OCI-LY3 (cell line): ENCODE measurements around the gene WBP1.

Experiments
- H2AFZ ChIP-seq: fragments of 200-600, 300-600 bp; shearing (Covaris generic); 2 replicates; pipeline ENCODE4 v1.6.0; 2014; ENCODE audit warnings: antibody characterized with exemption, low read depth, low read length
- H3K27ac ChIP-seq: fragments of 200-600, 300-600 bp; sonication (generic); 2 replicates; pipeline ENCODE4 v1.5.1; 2014; ENCODE audit warnings: mild to moderate bottlenecking, low read length, moderate library complexity, mixed read lengths
- H3K27me3 ChIP-seq: fragments of 200-600, 300-600 bp; sonication (generic); 2 replicates; pipeline ENCODE4 v1.6.1; 2014; ENCODE audit warnings: low read depth, low read length, mixed read lengths
- H3K36me3 ChIP-seq: fragments of 200-600, 300-600 bp; sonication (generic); replicated peaks from 2 replicates; pipeline ENCODE3; 2014; ENCODE audit warnings: low read depth, low read length, mixed read lengths
- H3K4me1 ChIP-seq: fragments of 300-600, 200-600 bp; sonication (generic); 2 replicates; pipeline ENCODE4 v1.6.1; 2014; ENCODE audit warnings: low read length, mixed read lengths
- H3K4me2 ChIP-seq: fragments of 200-600, 300-600 bp; sonication (generic); 2 replicates; pipeline ENCODE4 v1.6.1; 2014; ENCODE audit warnings: low read length, mixed read lengths
- H3K4me3 ChIP-seq: fragments of 300-600, 200-600 bp; sonication (generic); 2 replicates; pipeline ENCODE4 v1.5.1; 2014; ENCODE audit warnings: antibody characterized with exemption, mild to moderate bottlenecking, low read length, moderate library complexity
- H3K79me2 ChIP-seq: fragments of 300-600, 200-600 bp; shearing (Covaris generic); 2 replicates; pipeline ENCODE4 v1.6.1; 2014; ENCODE audit warnings: mild to moderate bottlenecking, low read length, mixed read lengths
- H3K9ac ChIP-seq: fragments of 300-600, 200-600 bp; shearing (Covaris generic); 2 replicates; pipeline ENCODE4 v1.6.0; 2014; ENCODE audit warnings: mild to moderate bottlenecking, low read length, moderate library complexity
- H3K9me3 ChIP-seq: fragments of 200-600, 300-600 bp; shearing (Covaris generic); 2 replicates; pipeline ENCODE4 v1.6.1; 2014; ENCODE audit warnings: low read length, mixed read lengths; ENCODE audit not compliant: insufficient read depth
- H4K20me1 ChIP-seq: fragments of 200-600, 300-600 bp; sonication (generic); 2 replicates; pipeline ENCODE4 v1.6.1; 2016; ENCODE audit warnings: low read length, mixed read lengths; ENCODE audit not compliant: insufficient read depth
- EZH2phosphoT487 ChIP-seq: fragments of 200-600 bp; shearing (Covaris generic); IDR thresholded peaks from 2 replicates; pipeline ENCODE4 v1.6.1; 2018; ENCODE audit warnings: antibody characterized with exemption, mixed run types, low read depth
- TF ChIP-seq, protein P1 (sequence below): fragments of 200-600, 300-600 bp; sonication (generic); IDR thresholded peaks from 2 replicates; pipeline ENCODE4 v1.5.1; 2014; ENCODE audit warnings: antibody characterized with exemption, low read length, low read depth

WBP1 gene

DNA sequence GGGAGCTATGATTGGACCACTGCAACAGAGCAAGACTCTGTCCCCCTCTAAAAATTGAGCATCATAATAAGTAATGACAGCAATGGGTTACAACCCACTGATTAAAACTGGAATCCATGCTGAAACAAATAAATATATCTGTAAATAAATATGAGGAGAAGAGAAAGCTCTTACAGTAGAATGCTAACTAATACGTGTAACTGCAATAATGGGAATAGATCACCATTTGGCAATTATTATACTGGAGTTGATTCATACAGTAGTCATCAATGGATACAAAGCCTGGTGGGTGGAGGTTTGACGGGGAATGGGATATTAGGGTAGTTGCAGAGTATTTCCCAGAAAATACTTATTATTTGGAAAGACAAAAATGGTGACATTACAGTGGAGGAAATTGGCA is 9.5 kb upstream of the WBP1 start:
- no peaks in the 10 kb centered on the region for H3K36me3 ChIP-seq
- no peak overlapping the region for H2AFZ ChIP-seq
- no peaks in the 10 kb centered on the region for H3K9me3 ChIP-seq
- H4K20me1 ChIP-seq = no peaks in the 10 kb centered on the region
- TF ChIP-seq, protein P1, sequence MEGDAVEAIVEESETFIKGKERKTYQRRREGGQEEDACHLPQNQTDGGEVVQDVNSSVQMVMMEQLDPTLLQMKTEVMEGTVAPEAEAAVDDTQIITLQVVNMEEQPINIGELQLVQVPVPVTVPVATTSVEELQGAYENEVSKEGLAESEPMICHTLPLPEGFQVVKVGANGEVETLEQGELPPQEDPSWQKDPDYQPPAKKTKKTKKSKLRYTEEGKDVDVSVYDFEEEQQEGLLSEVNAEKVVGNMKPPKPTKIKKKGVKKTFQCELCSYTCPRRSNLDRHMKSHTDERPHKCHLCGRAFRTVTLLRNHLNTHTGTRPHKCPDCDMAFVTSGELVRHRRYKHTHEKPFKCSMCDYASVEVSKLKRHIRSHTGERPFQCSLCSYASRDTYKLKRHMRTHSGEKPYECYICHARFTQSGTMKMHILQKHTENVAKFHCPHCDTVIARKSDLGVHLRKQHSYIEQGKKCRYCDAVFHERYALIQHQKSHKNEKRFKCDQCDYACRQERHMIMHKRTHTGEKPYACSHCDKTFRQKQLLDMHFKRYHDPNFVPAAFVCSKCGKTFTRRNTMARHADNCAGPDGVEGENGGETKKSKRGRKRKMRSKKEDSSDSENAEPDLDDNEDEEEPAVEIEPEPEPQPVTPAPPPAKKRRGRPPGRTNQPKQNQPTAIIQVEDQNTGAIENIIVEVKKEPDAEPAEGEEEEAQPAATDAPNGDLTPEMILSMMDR = no peak
- TF ChIP-seq EZH2phosphoT487 = no peak
- no peak overlapping the region for H3K4me3 ChIP-seq
- H3K27me3 ChIP-seq = no peaks in the 10 kb centered on the region
- H3K4me1 ChIP-seq = peaks cover 15% of the 10 kb centered on the region
- no peak overlapping the region for H3K27ac ChIP-seq
- no peak overlapping the region for H3K9ac ChIP-seq
- H3K4me2 ChIP-seq = no peak overlapping the region
- no peaks in the 10 kb centered on the region for H3K79me2 ChIP-seq

DNA sequence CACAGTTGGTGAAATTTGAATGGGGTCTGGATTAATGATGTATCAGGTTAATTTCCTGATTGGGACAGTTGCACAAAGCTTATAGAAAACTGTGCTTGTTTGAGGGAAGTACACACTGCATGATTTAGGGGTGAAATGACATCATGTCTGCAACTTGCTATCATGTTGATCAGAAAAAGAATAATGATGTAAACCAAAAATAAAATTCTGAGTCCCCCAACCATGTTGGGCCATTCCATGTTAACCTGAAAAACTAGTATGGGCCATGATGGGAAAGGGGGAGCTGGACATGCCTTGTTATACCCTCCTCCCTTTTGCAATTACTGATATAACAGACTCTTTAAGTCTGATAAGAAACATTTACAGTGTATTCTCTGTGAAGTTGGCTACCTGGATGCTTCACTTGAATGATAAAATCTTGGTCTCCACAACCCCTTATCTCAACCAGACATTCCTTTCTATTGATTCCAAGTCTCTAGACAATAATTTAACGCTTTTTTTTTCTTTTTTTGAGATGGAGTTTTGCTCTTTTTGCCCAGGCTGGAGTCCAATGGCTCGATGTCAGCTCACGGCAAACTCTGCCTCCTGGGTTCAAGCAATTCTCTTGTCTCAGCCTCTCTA is 7.6 kb upstream of the WBP1 start:
- Histone ChIP-seq H3K9ac (no peak overlapping the region), H3K36me3 (no peaks in the 10 kb centered on the region), H3K4me3 (no peak overlapping the region), H3K9me3 (no peaks in the 10 kb centered on the region), H3K27me3 (no peaks in the 10 kb centered on the region), H3K79me2 (peaks cover 5% of the 10 kb centered on the region; the same call in 1 of the 2 replicates), H3K27ac (no peak overlapping the region), H3K4me1 (peaks cover 7% of the 10 kb centered on the region), H2AFZ (no peak overlapping the region), H3K4me2 (no peak overlapping the region), H4K20me1 (no peaks in the 10 kb centered on the region)
- no peak for TF ChIP-seq EZH2phosphoT487
- TF ChIP-seq, protein P1 = no peak

DNA sequence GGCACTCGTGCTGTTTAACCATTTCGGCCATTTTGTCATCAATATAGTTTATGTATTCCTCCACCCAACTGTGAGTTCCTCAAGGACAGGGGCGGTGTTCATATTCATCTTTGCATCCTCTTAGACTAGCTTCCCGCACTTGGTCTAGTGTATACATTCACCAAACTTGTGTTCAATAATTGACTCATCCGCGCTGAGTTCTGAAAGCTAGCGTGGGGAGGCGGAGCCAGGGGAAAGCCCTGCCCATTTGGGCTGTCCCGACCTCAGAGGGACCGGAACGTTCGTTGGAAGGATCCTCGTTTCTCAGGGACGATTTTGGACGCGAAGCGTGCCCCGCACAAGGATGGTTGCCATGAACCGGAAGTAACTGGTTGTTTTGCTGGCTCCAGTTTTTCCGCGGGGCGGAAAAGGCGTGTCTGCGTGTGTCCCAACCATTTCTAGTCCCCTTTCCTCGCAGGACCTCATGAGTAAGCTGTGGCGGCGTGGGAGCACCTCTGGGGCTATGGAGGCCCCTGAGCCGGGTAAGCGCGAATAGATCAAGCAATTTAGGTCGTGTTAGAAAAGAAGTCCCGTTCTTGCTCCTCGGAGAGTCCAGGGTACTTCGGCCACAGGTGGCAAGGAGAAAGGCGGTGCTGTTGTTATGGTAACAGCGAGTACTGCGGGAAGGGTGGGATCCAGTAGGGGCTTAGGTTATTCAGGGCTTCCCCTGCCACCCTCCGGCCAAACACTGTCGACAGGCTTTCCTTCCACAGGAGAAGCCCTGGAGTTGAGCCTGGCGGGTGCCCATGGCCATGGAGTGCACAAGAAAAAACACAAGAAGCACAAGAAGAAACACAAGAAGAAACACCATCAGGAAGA is 3.4 kb upstream of the WBP1 start, which contains the start of gene INO80B:
TSS of gene INO80B (plus strand) at position 434 of the 858 bp plus-strand sequence. CDS start at position 464, 30 bp downstream.
- Histone ChIP-seq H3K4me1 (peaks cover 23% of the 10 kb centered on the region), H3K27ac (peak within 1 kb of the TSS; percentile 54)

More for the DNA sequence above, 3.4 kb upstream of the WBP1 start, which contains the start of gene INO80B:
- Histone ChIP-seq H3K79me2 (peaks cover 20% of the 10 kb centered on the region), H2AFZ (peak within 1 kb of the TSS; percentile 87), H3K27me3 (no peaks in the 10 kb centered on the region), H3K9ac (peak within 1 kb of the TSS; percentile 68), H3K9me3 (no peaks in the 10 kb centered on the region), H3K4me2 (peak within 1 kb of the TSS; percentile 89), H4K20me1 (no peaks in the 10 kb centered on the region), H3K36me3 (no peaks in the 10 kb centered on the region), H3K4me3 (peak within 1 kb of the TSS; percentile 85)
- no peak for TF ChIP-seq EZH2phosphoT487
- TF ChIP-seq, protein P1 = no peak
